ENCODE results near the gene LZTFL1.

LZTFL1 gene

DNA sequence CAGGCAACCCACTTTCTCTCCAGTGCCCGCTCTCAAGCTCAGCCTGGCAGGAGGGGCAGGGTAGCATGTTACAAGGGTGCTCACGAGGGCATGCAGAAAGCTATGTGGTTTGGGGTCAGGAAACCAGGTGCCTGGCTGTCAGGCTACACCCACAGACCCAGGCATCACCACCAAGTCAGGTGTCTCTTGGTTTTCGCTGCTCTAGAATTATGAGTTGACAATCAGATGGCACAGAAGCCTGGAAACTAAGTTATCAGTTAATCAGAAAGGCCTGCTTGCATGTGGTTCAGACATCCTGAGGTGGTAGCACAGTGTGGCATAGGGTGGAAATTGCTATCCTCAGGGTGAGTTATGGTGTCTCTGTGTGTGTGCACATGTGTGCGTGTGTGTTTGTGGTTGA is 28.2 kb upstream of the LZTFL1 start:
- no peaks in the 10 kb centered on the region for H3K36me3 ChIP-seq (ENCODE audit: insufficient read depth)
- peak overlapping the region; percentile 38 for H3K4me2 ChIP-seq
- H3K9ac ChIP-seq: no peak overlapping the region
- H3K4me1 ChIP-seq (ENCODE audit: low read depth, poor library complexity, severe bottlenecking): peaks cover 26% of the 10 kb centered on the region
- no peaks in the 10 kb centered on the region for H3K27me3 ChIP-seq (ENCODE audit: insufficient read depth, low read depth)
- no peak overlapping the region for H3K27ac ChIP-seq
- H4K20me1 ChIP-seq (ENCODE audit: insufficient read depth): no peaks in the 10 kb centered on the region
- H3K79me2 ChIP-seq (ENCODE audit: insufficient read depth, low read depth): no peaks in the 10 kb centered on the region
- no peak overlapping the region for H3K4me3 ChIP-seq (IDR thresholded peaks at IDR 0.05; ENCODE audit: insufficient read depth, low read depth, low read length)
- H2AFZ ChIP-seq (ENCODE audit: low read depth): no peak overlapping the region
- TF ChIP-seq, protein P1, sequence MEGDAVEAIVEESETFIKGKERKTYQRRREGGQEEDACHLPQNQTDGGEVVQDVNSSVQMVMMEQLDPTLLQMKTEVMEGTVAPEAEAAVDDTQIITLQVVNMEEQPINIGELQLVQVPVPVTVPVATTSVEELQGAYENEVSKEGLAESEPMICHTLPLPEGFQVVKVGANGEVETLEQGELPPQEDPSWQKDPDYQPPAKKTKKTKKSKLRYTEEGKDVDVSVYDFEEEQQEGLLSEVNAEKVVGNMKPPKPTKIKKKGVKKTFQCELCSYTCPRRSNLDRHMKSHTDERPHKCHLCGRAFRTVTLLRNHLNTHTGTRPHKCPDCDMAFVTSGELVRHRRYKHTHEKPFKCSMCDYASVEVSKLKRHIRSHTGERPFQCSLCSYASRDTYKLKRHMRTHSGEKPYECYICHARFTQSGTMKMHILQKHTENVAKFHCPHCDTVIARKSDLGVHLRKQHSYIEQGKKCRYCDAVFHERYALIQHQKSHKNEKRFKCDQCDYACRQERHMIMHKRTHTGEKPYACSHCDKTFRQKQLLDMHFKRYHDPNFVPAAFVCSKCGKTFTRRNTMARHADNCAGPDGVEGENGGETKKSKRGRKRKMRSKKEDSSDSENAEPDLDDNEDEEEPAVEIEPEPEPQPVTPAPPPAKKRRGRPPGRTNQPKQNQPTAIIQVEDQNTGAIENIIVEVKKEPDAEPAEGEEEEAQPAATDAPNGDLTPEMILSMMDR (conservative IDR thresholded peaks at IDR 0.05; ENCODE audit: low read depth, low read length): no peak

DNA sequence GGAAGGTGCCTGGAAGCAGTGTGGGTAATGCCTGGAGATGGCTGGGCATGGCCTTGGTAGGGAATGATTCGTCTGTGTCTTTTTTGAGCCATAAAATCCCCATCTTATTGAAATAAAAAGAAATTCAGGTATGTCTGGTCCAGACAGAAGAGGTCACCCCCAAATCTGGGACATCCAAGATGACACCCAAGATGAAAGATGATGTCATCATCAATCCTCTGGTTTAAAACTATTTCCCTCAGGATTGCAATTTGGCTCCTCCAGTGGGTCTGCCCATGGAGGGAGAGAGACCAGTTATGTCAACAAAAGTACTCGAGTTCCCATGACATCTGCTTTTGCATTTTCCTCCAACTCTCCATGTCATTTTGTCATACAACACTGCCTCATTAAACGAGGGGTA is 27.7 kb upstream of the LZTFL1 start:
- Histone ChIP-seq H3K36me3 (ENCODE audit: insufficient read depth) (no peaks in the 10 kb centered on the region), H3K27me3 (ENCODE audit: insufficient read depth, low read depth) (no peaks in the 10 kb centered on the region), H3K4me1 (ENCODE audit: low read depth, poor library complexity, severe bottlenecking) (peaks cover 26% of the 10 kb centered on the region), H3K27ac (no peak overlapping the region), H3K79me2 (ENCODE audit: insufficient read depth, low read depth) (no peaks in the 10 kb centered on the region), H4K20me1 (ENCODE audit: insufficient read depth) (no peaks in the 10 kb centered on the region), H3K4me2 (peak overlapping the region; percentile 38; the same call in 1 of the 2 replicates), H2AFZ (ENCODE audit: low read depth) (no peak overlapping the region), H3K4me3 (IDR thresholded peaks at IDR 0.05; ENCODE audit: insufficient read depth, low read depth, low read length) (no peak overlapping the region), H3K9ac (no peak overlapping the region)
- TF ChIP-seq, protein P1 (conservative IDR thresholded peaks at IDR 0.05; ENCODE audit: low read depth, low read length): no peak

DNA sequence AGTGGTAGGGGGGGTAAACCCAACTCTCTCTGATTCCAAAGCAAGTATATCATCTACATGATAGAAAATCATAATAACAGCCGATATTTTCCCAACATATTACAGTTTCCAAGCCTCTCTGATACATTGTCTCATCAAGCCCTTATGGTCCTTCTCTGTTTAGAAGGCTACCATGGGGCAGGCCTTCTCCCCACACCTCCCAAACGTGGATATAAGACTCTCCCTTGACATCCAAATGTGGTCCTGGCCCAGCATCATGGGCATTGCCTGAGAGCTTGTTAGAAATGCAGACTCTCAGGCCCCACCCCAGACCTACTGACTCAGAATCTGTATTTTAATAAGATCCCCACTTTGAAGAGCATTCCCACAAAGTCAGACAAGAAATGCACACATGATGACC is 26.7 kb upstream of the LZTFL1 start:
- H3K4me2 ChIP-seq: no peak overlapping the region
- H3K9ac ChIP-seq: no peak overlapping the region
- no peaks in the 10 kb centered on the region for H3K36me3 ChIP-seq (ENCODE audit: insufficient read depth)
- H3K27me3 ChIP-seq (ENCODE audit: insufficient read depth, low read depth): no peaks in the 10 kb centered on the region
- no peak overlapping the region for H3K27ac ChIP-seq
- H4K20me1 ChIP-seq (ENCODE audit: insufficient read depth): no peaks in the 10 kb centered on the region
- no peak overlapping the region for H3K4me3 ChIP-seq (IDR thresholded peaks at IDR 0.05; ENCODE audit: insufficient read depth, low read depth, low read length)
- TF ChIP-seq, protein P1 (conservative IDR thresholded peaks at IDR 0.05; ENCODE audit: low read depth, low read length): no peak
- peaks cover 26% of the 10 kb centered on the region for H3K4me1 ChIP-seq (ENCODE audit: low read depth, poor library complexity, severe bottlenecking)
- no peak overlapping the region for H2AFZ ChIP-seq (ENCODE audit: low read depth)
- no peaks in the 10 kb centered on the region for H3K79me2 ChIP-seq (ENCODE audit: insufficient read depth, low read depth)

DNA sequence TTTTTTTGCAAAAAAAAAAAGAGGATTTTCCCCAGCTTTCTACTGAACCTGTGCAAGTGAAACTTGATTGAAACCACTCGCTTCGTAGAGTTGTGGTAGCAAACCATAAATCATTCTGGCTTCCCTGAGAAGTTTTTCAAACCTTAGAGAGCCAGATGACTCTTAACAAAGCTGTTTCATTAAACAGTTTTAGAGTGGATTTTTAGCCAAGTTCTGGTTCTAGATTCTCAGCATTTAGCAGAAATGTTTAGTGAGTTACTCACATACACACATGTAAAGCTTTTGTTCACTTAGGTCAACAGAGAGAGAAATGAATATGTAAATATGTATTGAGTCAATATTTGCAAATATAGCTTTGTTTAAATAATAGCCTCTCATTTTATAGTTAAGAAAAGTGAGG is 26.3 kb upstream of the LZTFL1 start:
- H2AFZ ChIP-seq (ENCODE audit: low read depth): no peak overlapping the region
- H3K27me3 ChIP-seq (ENCODE audit: insufficient read depth, low read depth): no peaks in the 10 kb centered on the region
- H3K9ac ChIP-seq: no peak overlapping the region
- no peak overlapping the region for H3K27ac ChIP-seq
- H3K4me1 ChIP-seq (ENCODE audit: low read depth, poor library complexity, severe bottlenecking): peaks cover 26% of the 10 kb centered on the region
- H3K36me3 ChIP-seq (ENCODE audit: insufficient read depth): no peaks in the 10 kb centered on the region
- no peak overlapping the region for H3K4me3 ChIP-seq (IDR thresholded peaks at IDR 0.05; ENCODE audit: insufficient read depth, low read depth, low read length)
- H4K20me1 ChIP-seq (ENCODE audit: insufficient read depth): no peaks in the 10 kb centered on the region
- H3K79me2 ChIP-seq (ENCODE audit: insufficient read depth, low read depth): no peaks in the 10 kb centered on the region
- H3K4me2 ChIP-seq: no peak overlapping the region
- TF ChIP-seq, protein P1 (conservative IDR thresholded peaks at IDR 0.05; ENCODE audit: low read depth, low read length): no peak
